HepG2 (cell line): ENCODE measurements around the gene PTPRN. TPM values are rescaled to one million over a fixed set of nuclear protein-coding genes. Genes with fewer than 3 reads are reported as not detected.

ENCODE experiments used
- ADNP ChIP-seq: sonication (generic); formaldehyde crosslinking; IDR thresholded peaks from 2 replicates; pipeline ENCODE4 v1.4.0; 2020; ENCODE audit warnings: missing genetic modification reagents
- BORCS8-MEF2B ChIP-seq: sonication (generic); formaldehyde crosslinking; IDR thresholded peaks from 2 replicates; pipeline ENCODE4 v1.8.0; 2022; ENCODE audit warnings: mild to moderate bottlenecking, missing genetic modification reagents
- CEBPB ChIP-seq: IDR thresholded peaks from 2 replicates; pipeline ENCODE4 v1.6.1; 2011; ENCODE audit warnings: low read depth, low read length, improper control_type of control experiment, borderline replicate concordance
- DMAP1 ChIP-seq: IDR thresholded peaks from 2 replicates; pipeline ENCODE4 v1.6.1; 2016
- DNMT1 ChIP-seq: sonication (generic); formaldehyde crosslinking; IDR thresholded peaks from 2 replicates; pipeline ENCODE4 v1.5.1; 2020; ENCODE audit warnings: mild to moderate bottlenecking, missing genetic modification reagents
- DZIP1 ChIP-seq: sonication (generic); formaldehyde crosslinking; IDR thresholded peaks from 2 replicates; pipeline ENCODE4 v1.5.0; 2020; ENCODE audit warnings: mild to moderate bottlenecking, missing genetic modification reagents
- ESRRA ChIP-seq: sonication (generic); formaldehyde crosslinking; IDR thresholded peaks from 2 replicates; pipeline ENCODE4 v1.5.1; 2020; ENCODE audit warnings: mild to moderate bottlenecking, low read depth, missing genetic modification reagents
- MAZ ChIP-seq, 2 experiments: sonication (generic) in 1 of 2; formaldehyde crosslinking in 1 of 2; IDR thresholded peaks; 2 replicates each; pipeline versions ENCODE4 v1.5.0 to v1.6.1; 2012 to 2020; ENCODE audit warnings: low read depth in 2 of 2, mild to moderate bottlenecking in 2 of 2, borderline replicate concordance in 1 of 2, improper control_type of control experiment in 1 of 2, low read length in 1 of 2, missing genetic modification reagents in 1 of 2, moderate library complexity in 1 of 2
- PREB ChIP-seq: sonication (generic); formaldehyde crosslinking; IDR thresholded peaks from 2 replicates; pipeline ENCODE4 v1.4.0; 2020; ENCODE audit warnings: missing genetic modification reagents
- RARA ChIP-seq: IDR thresholded peaks from 2 replicates; pipeline ENCODE4 v1.6.1; 2016; ENCODE audit warnings: missing genetic modification reagents, missing compliant biosample characterization
- RFX1 ChIP-seq: fragments of 450-650 bp; IDR thresholded peaks from 2 replicates; pipeline ENCODE4 v1.6.1; 2017
- SNAPC5 ChIP-seq: sonication (generic); formaldehyde crosslinking; IDR thresholded peaks from 2 replicates; pipeline ENCODE4 v1.8.1; 2023; ENCODE audit warnings: mild to moderate bottlenecking, missing genetic modification reagents, borderline replicate concordance
- THYN1 ChIP-seq: sonication (generic); formaldehyde crosslinking; IDR thresholded peaks from 2 replicates; pipeline ENCODE4 v1.8.1; 2023; ENCODE audit warnings: low read depth, mild to moderate bottlenecking, moderate library complexity, missing genetic modification reagents, borderline replicate concordance
- ZEB1 ChIP-seq: IDR thresholded peaks from 2 replicates; pipeline ENCODE4 v1.6.1; 2012; ENCODE audit warnings: mild to moderate bottlenecking, low read depth, inconsistent platforms; ENCODE audit not compliant: insufficient replicate concordance
- ZFP90 ChIP-seq: sonication (generic); formaldehyde crosslinking; IDR thresholded peaks from 2 replicates; pipeline ENCODE4 v1.8.0; 2022; ENCODE audit warnings: missing genetic modification reagents, mild to moderate bottlenecking, inconsistent platforms, borderline replicate concordance
- ZIK1 ChIP-seq: sonication (generic); formaldehyde crosslinking; IDR thresholded peaks from 2 replicates; pipeline ENCODE4 v1.5.0; 2020; ENCODE audit warnings: mild to moderate bottlenecking, low read depth, missing genetic modification reagents, borderline replicate concordance
- ZMAT5 ChIP-seq: sonication (generic); formaldehyde crosslinking; IDR thresholded peaks from 2 replicates; pipeline ENCODE4 v1.5.0; 2020; ENCODE audit warnings: mild to moderate bottlenecking, low read depth, missing genetic modification reagents, borderline replicate concordance
- ZNF121 ChIP-seq: sonication (generic); formaldehyde crosslinking; IDR thresholded peaks from 2 replicates; pipeline ENCODE4 v1.5.0; 2020; ENCODE audit warnings: mild to moderate bottlenecking, missing genetic modification reagents
- ZNF138 ChIP-seq: sonication (generic); formaldehyde crosslinking; IDR thresholded peaks from 2 replicates; pipeline ENCODE4 v1.5.0; 2020; ENCODE audit warnings: mild to moderate bottlenecking, low read depth, missing genetic modification reagents
- ZNF256 ChIP-seq: sonication (generic); formaldehyde crosslinking; conservative IDR thresholded peaks from 2 replicates; pipeline ENCODE4 v1.4.0; 2020; ENCODE audit warnings: missing genetic modification reagents
- ZNF317 ChIP-seq: sonication (generic); formaldehyde crosslinking; IDR thresholded peaks from 2 replicates; pipeline ENCODE4 v1.5.0; 2020; ENCODE audit warnings: mild to moderate bottlenecking, missing genetic modification reagents
- ZNF44 ChIP-seq: sonication (generic); formaldehyde crosslinking; IDR thresholded peaks from 2 replicates; pipeline ENCODE4 v1.5.1; 2020; ENCODE audit warnings: mild to moderate bottlenecking, missing genetic modification reagents
- ZNF703 ChIP-seq: sonication (generic); formaldehyde crosslinking; IDR thresholded peaks from 2 replicates; pipeline ENCODE4 v1.5.1; 2020; ENCODE audit warnings: missing genetic modification reagents, mild to moderate bottlenecking, moderate library complexity, borderline replicate concordance
- ZNF75D ChIP-seq: sonication (generic); formaldehyde crosslinking; IDR thresholded peaks from 2 replicates; pipeline ENCODE4 v1.8.1; 2023; ENCODE audit warnings: missing genetic modification reagents, mild to moderate bottlenecking, borderline replicate concordance
- ZNF83 ChIP-seq: sonication (generic); formaldehyde crosslinking; IDR thresholded peaks from 2 replicates; pipeline ENCODE4 v1.4.0; 2020; ENCODE audit warnings: missing genetic modification reagents, mild to moderate bottlenecking, borderline replicate concordance
- ZNF839 ChIP-seq: sonication (generic); formaldehyde crosslinking; IDR thresholded peaks from 2 replicates; pipeline ENCODE4 v1.4.0; 2020; ENCODE audit warnings: missing genetic modification reagents, mild to moderate bottlenecking, borderline replicate concordance
- polyA plus RNA-seq, 8 experiments: library from polyadenylated mRNA; depleted of rRNA in 3 of 8; stranded (reverse) in 7 of 8; unstranded in 1 of 8; fragments of >200 nt; fragmentation: Illumina TruSeq in 4 of 8; extraction: Trizol in 4 of 8; gene quantifications; 2 replicates each; pipeline versions ENCODE4 v1.2.1 to v1.2.3, GENCODE V29; 2011 to 2016; ENCODE audit warnings: low read depth in 4 of 8, missing spikeins in 1 of 8, mixed read lengths in 1 of 8; ENCODE audit not compliant: insufficient read depth in 1 of 8
- total RNA-seq, 5 experiments: library from RNA; depleted of rRNA; stranded (reverse); fragments of >200 nt; fragmentation: Illumina TruSeq; extraction: Trizol; gene quantifications; 2 replicates each; pipeline ENCODE4 v1.2.3, GENCODE V29; 2016; ENCODE audit warnings: low read depth in 1 of 5

Gene PTPRN
- total and polyA plus RNA-seq, 2 of the 13 experiments (the other 11 are each of a cell fraction or from before 2014, with no cell fraction given), result 0.26 TPM; not detected in 1

GRCh38 chr2:219249203-219249980 lies 59.8 kb downstream of the PTPRN start (continued):
- no peak for TF ChIP-seq PREB (CRISPR knock-in tag)
- no peak for TF ChIP-seq ZNF44 (CRISPR knock-in tag)
- TF ChIP-seq ESRRA, result no peak
- TF ChIP-seq RFX1, result no peak
- no peak; the same call in 1 of the 2 replicates for TF ChIP-seq ZFP90
- peak; percentile 81; the same call in 1 of the 2 replicates for TF ChIP-seq BORCS8-MEF2B (CRISPR knock-in tag)
- TF ChIP-seq DZIP1, result no peak
- TF ChIP-seq DMAP1 (CRISPR knock-in tag), result peak; percentile 57; the same call in 1 of the 2 replicates
- no peak for TF ChIP-seq DNMT1 (CRISPR knock-in tag)
- TF ChIP-seq ZNF256 (CRISPR knock-in tag), result no peak
- TF ChIP-seq RARA, result no peak; the same call in none of the 2 replicates
- no peak for TF ChIP-seq ZNF138 (CRISPR knock-in tag)
- TF ChIP-seq MAZ (IDR thresholded peaks at IDR 0.05; ENCODE audit: borderline replicate concordance, low read depth, low read length), result no peak
- peak; percentile 82 for TF ChIP-seq MAZ (CRISPR knock-in tag; IDR thresholded peaks at IDR 0.05; ENCODE audit: low read depth)
- TF ChIP-seq ZNF839 (CRISPR knock-in tag), result no peak
- 0 out of 2 replicates have a peak, but pooled peaks have one; percentile 31 for TF ChIP-seq ZNF83 (CRISPR knock-in tag)
- no peak; the same call in 1 of the 2 replicates for TF ChIP-seq SNAPC5 (CRISPR knock-in tag)
- no peak for TF ChIP-seq ZMAT5 (CRISPR knock-in tag)
- no peak for TF ChIP-seq ZNF121 (CRISPR knock-in tag)
- no peak for TF ChIP-seq ZNF75D (CRISPR knock-in tag)
- no peak for TF ChIP-seq ADNP (CRISPR knock-in tag)
- TF ChIP-seq ZNF317 (CRISPR knock-in tag), result no peak
- no peak for TF ChIP-seq THYN1 (CRISPR knock-in tag)
- TF ChIP-seq ZEB1, result peak; percentile 62
- no peak for TF ChIP-seq ZNF703
- no peak for TF ChIP-seq CEBPB
- TF ChIP-seq ZIK1 (CRISPR knock-in tag), result peak; percentile 15; the same call in 1 of the 2 replicates
